ENCODE results near the gene ALPK3.

DNA sequence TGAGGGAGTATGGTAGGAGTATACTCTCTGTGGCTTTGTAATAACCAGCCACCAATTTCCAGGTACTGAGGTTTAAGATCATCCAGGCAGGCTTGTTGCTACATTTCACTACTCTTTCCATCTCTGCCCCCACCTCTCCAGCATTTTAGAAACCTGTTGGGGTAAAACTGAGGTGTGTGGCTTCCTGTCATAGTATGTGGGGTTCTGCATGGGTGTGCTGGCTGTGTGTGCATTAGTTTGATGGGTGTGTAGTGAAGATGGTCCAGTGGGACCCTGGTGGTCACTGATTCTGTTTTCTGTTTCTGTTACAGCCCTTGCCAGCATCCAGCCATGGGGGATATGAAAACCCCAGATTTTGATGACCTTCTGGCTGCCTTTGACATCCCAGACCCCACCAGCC is 34.8 kb upstream of the ALPK3 start:
- TF ChIP-seq, protein P1, sequence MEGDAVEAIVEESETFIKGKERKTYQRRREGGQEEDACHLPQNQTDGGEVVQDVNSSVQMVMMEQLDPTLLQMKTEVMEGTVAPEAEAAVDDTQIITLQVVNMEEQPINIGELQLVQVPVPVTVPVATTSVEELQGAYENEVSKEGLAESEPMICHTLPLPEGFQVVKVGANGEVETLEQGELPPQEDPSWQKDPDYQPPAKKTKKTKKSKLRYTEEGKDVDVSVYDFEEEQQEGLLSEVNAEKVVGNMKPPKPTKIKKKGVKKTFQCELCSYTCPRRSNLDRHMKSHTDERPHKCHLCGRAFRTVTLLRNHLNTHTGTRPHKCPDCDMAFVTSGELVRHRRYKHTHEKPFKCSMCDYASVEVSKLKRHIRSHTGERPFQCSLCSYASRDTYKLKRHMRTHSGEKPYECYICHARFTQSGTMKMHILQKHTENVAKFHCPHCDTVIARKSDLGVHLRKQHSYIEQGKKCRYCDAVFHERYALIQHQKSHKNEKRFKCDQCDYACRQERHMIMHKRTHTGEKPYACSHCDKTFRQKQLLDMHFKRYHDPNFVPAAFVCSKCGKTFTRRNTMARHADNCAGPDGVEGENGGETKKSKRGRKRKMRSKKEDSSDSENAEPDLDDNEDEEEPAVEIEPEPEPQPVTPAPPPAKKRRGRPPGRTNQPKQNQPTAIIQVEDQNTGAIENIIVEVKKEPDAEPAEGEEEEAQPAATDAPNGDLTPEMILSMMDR (IDR thresholded peaks at IDR 0.05) = no peak
- TF ChIP-seq EZH2 (IDR thresholded peaks at IDR 0.05) = no peak
- no peak for TF ChIP-seq EZH2phosphoT487 (IDR thresholded peaks at IDR 0.05)

Measured in neural progenitor cell (in vitro differentiated cells).